ENCODE measurements around the gene RTN4RL1. TPM values are rescaled to one million over a fixed set of nuclear protein-coding genes. Genes with fewer than 3 reads are reported as not detected.

Gene RTN4RL1
- total RNA-seq, 2 experiments from 2014 or later: 0.14 to 0.30 TPM

DNA sequence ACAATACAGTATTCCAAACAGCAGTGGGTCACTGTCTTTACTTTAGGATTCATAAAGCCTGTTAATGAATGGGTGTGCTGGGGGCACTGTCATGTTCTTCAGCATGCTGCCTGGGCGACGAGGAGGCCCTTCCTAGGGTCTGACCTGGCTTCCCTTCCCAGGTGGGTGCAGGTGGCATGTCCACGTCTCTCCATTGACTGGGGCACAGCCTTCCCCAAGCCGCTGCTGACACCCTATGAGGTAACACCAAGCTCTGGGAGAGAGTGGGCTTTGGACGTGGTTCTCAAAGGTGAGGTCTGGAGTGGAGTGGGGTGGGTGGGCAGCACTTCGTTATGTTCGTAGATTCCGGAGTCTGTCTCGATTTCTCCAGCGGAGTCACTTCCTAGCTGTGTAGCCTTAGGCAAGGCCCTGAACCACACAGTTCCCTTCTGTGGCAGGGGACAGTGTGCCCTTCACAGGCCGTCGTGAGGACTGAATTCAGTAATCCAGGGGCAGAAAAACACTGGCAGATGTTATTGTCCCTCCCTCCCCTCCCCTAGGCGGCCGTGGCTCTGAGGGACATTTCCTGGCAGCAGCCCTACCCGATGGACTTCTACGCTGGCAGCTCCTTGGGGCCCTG is 15.9 kb upstream of the RTN4RL1 start:
- CTCF ChIA-PET: interaction anchor here (2.1 kb wide), 1 partner anchor 16 kb away, joined by 5 read pairs; no protein-coding TSS in a partner anchor
- Mint-ChIP-seq H3K27ac (no peak overlapping the region), H3K9me3 (no peaks in the 10 kb centered on the region)

DNA sequence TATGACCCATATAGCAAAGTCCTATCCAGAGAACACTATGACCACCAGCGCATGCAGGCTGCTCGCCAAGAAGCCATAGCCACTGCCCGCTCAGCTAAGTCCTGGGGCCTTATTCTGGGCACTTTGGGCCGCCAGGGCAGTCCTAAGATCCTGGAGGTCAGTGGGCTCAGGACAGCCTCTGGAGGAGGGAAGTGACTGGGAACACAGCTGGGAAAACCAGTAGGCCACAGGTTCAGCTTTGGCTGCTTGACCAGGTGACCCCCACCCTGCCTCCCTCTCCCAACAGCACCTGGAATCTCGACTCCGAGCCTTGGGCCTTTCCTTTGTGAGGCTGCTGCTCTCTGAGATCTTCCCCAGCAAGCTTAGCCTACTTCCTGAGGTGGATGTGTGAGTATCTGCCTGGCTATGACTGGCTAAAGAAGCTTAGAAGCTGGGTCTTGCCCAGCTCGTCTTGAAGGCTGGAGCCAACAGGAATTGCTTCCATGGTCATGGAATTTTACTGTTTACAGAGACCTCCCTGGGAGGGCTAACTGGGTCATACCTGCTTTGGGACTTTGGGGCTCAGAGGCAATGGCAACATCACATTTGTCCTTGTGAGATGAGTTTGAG is 15.2 kb upstream of the RTN4RL1 start:
- CTCF ChIA-PET: no interaction called here
- Mint-ChIP-seq H3K27me3 (ENCODE audit: low read depth) (no peaks in the 10 kb centered on the region), H3K4me3 (no peak overlapping the region), H3K36me3 (ENCODE audit: low read depth) (peaks cover 23% of the 10 kb centered on the region), H3K27ac (no peak overlapping the region), H3K9me3 (no peaks in the 10 kb centered on the region), H3K4me1 (ENCODE audit: low read depth) (peaks cover 27% of the 10 kb centered on the region)
- intact Hi-C loops (cut with micrococcal nuclease): loop anchor here (5.0 kb wide), 1 partner anchor 373 kb away; no protein-coding TSS in a partner anchor
- no peak for DNase-seq

More for the DNA sequence above, 15.9 kb upstream of the RTN4RL1 start:
- Mint-ChIP-seq H3K4me1 (ENCODE audit: low read depth) (peaks cover 27% of the 10 kb centered on the region), H3K27me3 (ENCODE audit: low read depth) (no peaks in the 10 kb centered on the region), H3K36me3 (ENCODE audit: low read depth) (peaks cover 23% of the 10 kb centered on the region), H3K4me3 (peak overlapping the region; percentile 29)
- intact Hi-C loops (cut with micrococcal nuclease): loop anchor here (1.0 to 5.0 kb wide), 3 partner anchors 11 to 374 kb away; partner anchors contain the start of gene DPH1
- no peak for DNase-seq

DNA sequence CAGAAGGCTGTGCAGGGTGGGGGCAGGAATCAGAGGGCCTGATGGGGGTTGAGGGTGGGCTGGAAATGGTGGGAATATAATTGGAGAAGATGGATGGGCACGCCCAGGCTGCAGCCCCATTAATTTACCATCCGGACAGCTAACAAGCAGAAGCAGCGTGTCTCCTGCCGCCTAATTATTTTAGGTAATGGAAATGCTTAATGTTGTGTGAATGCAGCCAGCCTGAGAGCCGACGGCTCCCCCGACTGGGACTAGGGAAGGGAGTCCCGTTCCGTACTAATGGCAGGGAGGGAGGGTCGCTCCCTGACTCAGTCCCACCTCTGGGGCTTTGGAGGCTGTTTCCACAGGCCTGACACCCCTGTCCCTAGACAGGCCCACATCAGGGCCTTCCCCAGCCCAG is 12.0 kb upstream of the RTN4RL1 start:
- Mint-ChIP-seq H3K9me3 (no peaks in the 10 kb centered on the region), H3K27ac (no peak overlapping the region), H3K4me3 (no peak overlapping the region), H3K27me3 (ENCODE audit: low read depth) (no peaks in the 10 kb centered on the region), H3K36me3 (ENCODE audit: low read depth) (peaks cover 8% of the 10 kb centered on the region), H3K4me1 (ENCODE audit: low read depth) (peaks cover 16% of the 10 kb centered on the region)
- no peak for DNase-seq
- CTCF ChIA-PET: no interaction called here
- intact Hi-C loops (cut with micrococcal nuclease): no loop called here

DNA sequence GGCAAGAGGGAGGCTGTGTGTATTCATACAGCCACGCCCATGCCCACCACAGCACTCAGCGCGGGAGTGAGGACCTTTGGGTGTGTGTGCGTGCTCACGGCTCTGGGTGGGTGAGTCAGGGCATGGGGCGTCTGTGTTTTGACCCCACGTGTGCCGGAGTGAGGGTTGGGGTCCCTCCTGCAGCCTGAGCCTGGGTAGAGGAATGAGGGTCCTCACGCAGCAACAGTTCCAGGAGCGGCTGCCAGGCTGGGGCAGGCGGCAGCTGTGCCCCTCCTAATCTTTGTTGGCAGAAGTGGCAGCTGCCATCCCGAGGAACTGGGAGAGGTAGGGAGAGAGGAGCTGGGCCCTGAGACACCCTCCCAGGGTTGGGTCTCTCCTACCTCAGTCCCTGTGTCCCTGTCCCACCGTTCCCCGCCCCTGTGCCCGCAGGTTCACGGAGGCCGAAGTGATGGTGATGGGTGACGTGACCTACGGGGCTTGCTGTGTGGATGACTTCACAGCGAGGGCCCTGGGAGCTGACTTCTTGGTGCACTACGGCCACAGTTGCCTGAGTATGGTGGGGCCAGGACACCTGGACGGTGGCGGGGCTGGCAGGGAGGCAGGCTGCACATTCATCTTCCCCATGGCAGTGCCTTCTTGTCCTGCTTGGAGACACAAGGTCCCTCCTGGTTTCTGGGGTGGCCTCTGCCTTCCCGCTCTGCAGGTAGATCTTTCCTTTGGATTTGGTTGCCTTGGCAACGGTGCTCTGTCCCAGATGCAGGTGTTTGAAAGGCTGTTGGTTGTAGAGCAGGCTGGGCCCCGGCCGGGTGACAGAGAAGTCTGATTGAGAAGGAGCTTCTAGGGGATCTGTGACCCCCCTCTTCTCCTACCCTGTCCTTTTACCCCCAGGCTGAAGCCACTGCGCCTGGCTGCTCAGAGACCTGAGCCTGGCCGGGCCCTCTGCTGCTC is 10.7 kb upstream of the RTN4RL1 start:
- H3K36me3 Mint-ChIP-seq (ENCODE audit: low read depth): peaks cover 6% of the 10 kb centered on the region
- peaks cover 18% of the 10 kb centered on the region for H3K4me1 Mint-ChIP-seq (ENCODE audit: low read depth)
- CTCF ChIA-PET: no interaction called here
- H3K9me3 Mint-ChIP-seq: no peaks in the 10 kb centered on the region
- no peak for DNase-seq
- H3K27ac Mint-ChIP-seq: no peak overlapping the region
- no peak overlapping the region for H3K4me3 Mint-ChIP-seq
- intact Hi-C loops (cut with micrococcal nuclease): no loop called here
- H3K27me3 Mint-ChIP-seq (ENCODE audit: low read depth): no peaks in the 10 kb centered on the region

DNA sequence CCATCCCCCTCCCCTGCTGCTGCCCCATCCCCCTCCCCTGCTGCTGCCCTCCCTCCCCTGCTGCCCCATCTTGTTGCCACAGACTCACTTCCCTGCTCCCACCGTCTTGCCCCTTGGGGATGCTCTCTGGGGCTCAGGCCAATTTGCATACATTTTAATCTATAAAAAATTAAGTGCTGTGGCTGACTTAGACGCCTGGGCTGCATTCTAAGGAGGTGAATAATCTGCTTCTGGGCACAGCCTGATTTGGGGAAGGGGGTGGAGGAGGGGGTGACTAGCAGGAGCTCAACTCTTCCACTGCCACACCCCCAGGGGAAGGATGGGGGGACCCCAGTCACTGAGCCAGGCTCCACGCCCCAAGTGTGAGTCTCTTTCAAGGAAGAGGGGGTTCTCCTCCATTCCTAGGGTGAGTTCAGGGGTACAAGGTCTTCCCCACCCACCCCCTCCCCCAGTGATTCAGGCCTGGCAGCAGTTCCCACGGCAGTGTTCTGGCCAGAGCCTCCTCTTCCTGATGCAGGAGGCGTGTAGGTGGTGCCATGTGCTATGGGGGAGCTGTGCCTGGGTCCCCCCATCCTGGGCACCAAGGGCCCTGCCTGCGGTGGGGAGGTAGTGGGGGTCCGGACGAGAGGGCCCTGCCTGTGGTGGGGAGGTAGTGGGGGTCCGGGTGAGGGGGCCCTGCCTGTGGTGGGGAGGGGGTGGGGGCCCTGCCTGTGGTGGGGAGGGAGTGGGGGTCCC is 9.8 kb upstream of the RTN4RL1 start:
- H3K4me3 Mint-ChIP-seq: no peak overlapping the region
- DNase-seq: no peak
- intact Hi-C loops (cut with micrococcal nuclease): no loop called here
- H3K4me1 Mint-ChIP-seq (ENCODE audit: low read depth): peaks cover 21% of the 10 kb centered on the region
- peaks cover 2% of the 10 kb centered on the region for H3K36me3 Mint-ChIP-seq (ENCODE audit: low read depth)
- H3K9me3 Mint-ChIP-seq: no peaks in the 10 kb centered on the region
- H3K27me3 Mint-ChIP-seq (ENCODE audit: low read depth): no peaks in the 10 kb centered on the region
- CTCF ChIA-PET: no interaction called here
- no peak overlapping the region for H3K27ac Mint-ChIP-seq

DNA sequence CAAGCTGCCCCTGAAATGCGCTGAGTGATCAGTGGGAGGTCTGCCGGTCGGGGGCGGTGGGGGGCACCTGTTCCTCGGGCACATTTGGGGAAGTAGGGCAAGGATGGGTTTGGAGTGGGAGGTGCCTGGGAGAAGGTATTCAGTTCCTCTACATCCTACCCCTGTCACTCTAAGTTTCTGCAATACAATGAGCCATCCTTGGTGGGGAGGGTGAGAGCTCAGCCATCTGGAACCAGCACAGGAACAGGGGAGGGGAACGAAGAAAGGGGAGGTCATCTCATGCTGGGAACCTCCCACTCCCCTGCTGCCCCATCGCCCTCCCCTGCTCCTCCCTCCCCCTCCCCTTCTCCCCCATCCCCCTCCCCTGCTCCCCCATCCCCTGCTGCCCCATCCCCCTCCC is 9.0 kb upstream of the RTN4RL1 start:
- H3K4me1 Mint-ChIP-seq (ENCODE audit: low read depth): peaks cover 23% of the 10 kb centered on the region
- H3K27ac Mint-ChIP-seq: no peak overlapping the region
- no peaks in the 10 kb centered on the region for H3K9me3 Mint-ChIP-seq
- H3K27me3 Mint-ChIP-seq (ENCODE audit: low read depth): no peaks in the 10 kb centered on the region
- CTCF ChIA-PET: no interaction called here
- intact Hi-C loops (cut with micrococcal nuclease): no loop called here
- DNase-seq: no peak
- H3K36me3 Mint-ChIP-seq (ENCODE audit: low read depth): peaks cover 2% of the 10 kb centered on the region
- H3K4me3 Mint-ChIP-seq: no peak overlapping the region

DNA sequence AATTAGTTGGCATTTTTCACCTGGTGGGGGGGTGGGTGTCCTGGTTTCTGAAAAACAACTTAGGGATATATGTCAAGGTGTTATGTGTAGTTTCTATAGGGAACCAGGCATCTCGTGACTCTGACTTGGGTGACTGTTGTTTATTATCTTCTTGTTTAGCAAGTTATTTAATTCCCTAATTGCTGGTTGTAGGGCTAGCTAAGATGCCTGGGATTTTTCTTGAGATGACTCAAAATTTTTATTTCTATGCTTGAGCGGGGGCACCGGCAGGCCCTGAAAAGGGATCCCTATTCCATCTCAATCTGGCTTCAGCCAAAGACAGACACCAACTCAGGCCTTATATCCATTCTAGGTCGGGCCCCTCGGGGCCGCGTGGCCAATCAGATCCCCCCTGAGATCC is 8.0 kb upstream of the RTN4RL1 start:
- CTCF ChIA-PET: no interaction called here
- no peak overlapping the region for H3K27ac Mint-ChIP-seq
- H3K36me3 Mint-ChIP-seq (ENCODE audit: low read depth): peaks cover 2% of the 10 kb centered on the region
- DNase-seq: no peak
- intact Hi-C loops (cut with micrococcal nuclease): no loop called here
- H3K27me3 Mint-ChIP-seq (ENCODE audit: low read depth): peaks cover 3% of the 10 kb centered on the region
- H3K4me3 Mint-ChIP-seq: no peak overlapping the region
- peaks cover 23% of the 10 kb centered on the region for H3K4me1 Mint-ChIP-seq (ENCODE audit: low read depth)
- H3K9me3 Mint-ChIP-seq: no peaks in the 10 kb centered on the region

DNA sequence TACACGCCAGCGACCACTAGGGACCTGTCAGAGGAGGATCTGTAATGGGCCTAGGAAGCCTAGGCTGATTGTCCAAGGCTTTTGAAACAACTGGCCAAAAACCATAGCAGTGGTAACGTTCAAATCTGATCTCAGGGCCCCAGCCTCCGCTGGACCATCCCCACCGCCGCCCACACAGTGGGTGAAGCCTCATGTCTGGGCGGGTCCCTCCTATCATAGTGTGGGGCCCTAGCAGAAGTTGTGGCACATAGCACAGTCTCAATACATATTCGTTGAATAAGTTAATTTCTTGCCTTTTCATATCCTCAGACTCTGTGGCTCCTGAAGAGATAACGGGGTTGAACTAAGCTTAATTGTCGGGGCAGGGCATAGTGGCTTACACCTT is 5.6 kb upstream of the RTN4RL1 start:
- Mint-ChIP-seq H3K27ac (peak overlapping the region; percentile 61), H3K27me3 (ENCODE audit: low read depth) (peaks cover 19% of the 10 kb centered on the region), H3K4me1 (ENCODE audit: low read depth) (peaks cover 28% of the 10 kb centered on the region), H3K9me3 (no peaks in the 10 kb centered on the region), H3K4me3 (peak overlapping the region; percentile 94), H3K36me3 (ENCODE audit: low read depth) (no peaks in the 10 kb centered on the region)
- DNase-seq: no peak
- intact Hi-C loops (cut with micrococcal nuclease): loop anchor here (1.0 to 2.0 kb wide), 4 partner anchors 11 to 314 kb away; no protein-coding TSS in a partner anchor
- CTCF ChIA-PET: interaction anchor here (0.7 to 1.2 kb wide), 3 partner anchors 27 to 319 kb away, joined by 3 to 4 read pairs (median 3); no protein-coding TSS in a partner anchor

DNA sequence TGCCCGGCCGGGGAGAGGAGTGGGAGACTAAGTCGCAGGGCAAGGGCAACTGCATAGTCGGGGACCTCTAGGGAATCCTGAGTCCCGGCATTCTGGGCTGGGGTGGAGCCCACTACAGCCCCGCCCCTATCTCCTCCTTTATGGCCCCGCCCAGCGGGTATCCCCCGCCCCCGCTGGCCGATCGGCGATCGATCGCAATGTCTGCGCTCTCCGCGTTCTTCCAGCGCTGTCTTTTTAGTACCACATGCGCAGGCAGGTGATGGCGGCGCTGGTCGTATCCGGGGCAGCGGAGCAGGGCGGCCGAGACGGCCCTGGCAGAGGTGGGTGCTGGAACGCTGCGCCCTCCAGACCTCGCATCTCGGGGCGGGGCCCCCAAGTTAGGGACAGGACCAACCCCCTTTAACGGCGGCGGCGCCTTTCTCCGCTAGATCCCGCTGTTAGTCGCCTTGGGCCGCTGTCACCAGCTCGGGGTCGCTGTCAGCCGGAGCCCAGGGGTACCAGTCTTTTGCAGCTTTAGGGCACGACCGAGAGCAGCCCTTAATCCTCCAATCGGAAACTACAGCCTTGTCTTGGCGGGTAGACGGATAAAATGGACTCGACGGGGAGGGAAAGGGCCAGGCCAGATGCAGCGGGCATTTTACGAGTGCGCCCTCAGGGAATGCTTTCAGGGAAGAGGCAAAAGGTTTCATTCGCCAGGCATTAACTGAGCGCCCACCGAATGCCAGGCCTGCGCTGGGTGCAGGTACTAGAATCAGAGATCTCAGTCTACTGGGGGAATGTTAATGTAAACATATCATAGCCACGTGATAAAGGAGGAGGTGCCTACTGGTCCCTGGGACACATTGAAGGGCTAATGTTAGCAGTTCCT is 5.0 kb upstream of the RTN4RL1 start, which contains the start of gene DPH1:
Gene DPH1 (plus strand): TSS at position 243 of the 868 bp plus-strand sequence. CDS start 17 bp downstream, at position 260.
- peak within 1 kb of the TSS; percentile 94 for H3K4me3 Mint-ChIP-seq

DNA sequence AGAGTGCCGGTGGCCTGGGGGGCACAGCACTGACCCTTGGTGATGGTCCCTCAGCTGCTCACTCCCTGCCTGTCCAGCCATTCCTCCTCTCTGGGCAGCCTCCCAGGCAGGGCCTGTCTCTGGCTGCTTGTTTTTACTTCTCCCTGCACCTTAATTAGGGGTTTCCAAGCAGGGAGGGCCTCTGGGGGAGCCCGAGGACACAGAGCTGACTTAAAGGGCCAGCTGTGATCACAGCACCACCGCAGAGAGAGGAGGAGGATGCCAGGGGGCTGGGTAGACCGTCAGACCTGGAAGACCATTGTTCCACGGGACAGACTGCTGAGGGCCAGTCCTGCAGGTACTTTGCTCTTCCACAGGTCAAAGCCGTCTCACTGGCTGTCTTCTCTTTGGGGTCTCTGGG is 3.6 kb upstream of the RTN4RL1 start:
- no peak for DNase-seq
- H3K4me1 Mint-ChIP-seq (ENCODE audit: low read depth): peaks cover 29% of the 10 kb centered on the region
- no peaks in the 10 kb centered on the region for H3K9me3 Mint-ChIP-seq
- CTCF ChIA-PET: interaction anchor here (1.7 kb wide), 1 partner anchor 120 kb away, joined by 8 read pairs; no protein-coding TSS in a partner anchor
- no peaks in the 10 kb centered on the region for H3K36me3 Mint-ChIP-seq (ENCODE audit: low read depth)
- no peak overlapping the region for H3K27ac Mint-ChIP-seq
- intact Hi-C loops (cut with micrococcal nuclease): no loop called here
- peaks cover 26% of the 10 kb centered on the region for H3K27me3 Mint-ChIP-seq (ENCODE audit: low read depth)
- no peak overlapping the region for H3K4me3 Mint-ChIP-seq

More for the DNA sequence above, 5.0 kb upstream of the RTN4RL1 start, which contains the start of gene DPH1:
- Mint-ChIP-seq H3K9me3 (no peaks in the 10 kb centered on the region), H3K36me3 (ENCODE audit: low read depth) (no peaks in the 10 kb centered on the region), H3K4me1 (ENCODE audit: low read depth) (peaks cover 29% of the 10 kb centered on the region), H3K27ac (peak within 1 kb of the TSS; percentile 61), H3K27me3 (ENCODE audit: low read depth) (peaks cover 24% of the 10 kb centered on the region)
- CTCF ChIA-PET: interaction anchor here (0.6 to 1.2 kb wide), 6 partner anchors 23 to 1510 kb away, joined by 3 to 5 read pairs (median 3); partner anchors contain the start of gene HIC1
- intact Hi-C loops (cut with micrococcal nuclease): loop anchor here (1.0 to 2.0 kb wide), 4 partner anchors 11 to 314 kb away; no protein-coding TSS in a partner anchor
- DNase-seq: peak; percentile 91

DNA sequence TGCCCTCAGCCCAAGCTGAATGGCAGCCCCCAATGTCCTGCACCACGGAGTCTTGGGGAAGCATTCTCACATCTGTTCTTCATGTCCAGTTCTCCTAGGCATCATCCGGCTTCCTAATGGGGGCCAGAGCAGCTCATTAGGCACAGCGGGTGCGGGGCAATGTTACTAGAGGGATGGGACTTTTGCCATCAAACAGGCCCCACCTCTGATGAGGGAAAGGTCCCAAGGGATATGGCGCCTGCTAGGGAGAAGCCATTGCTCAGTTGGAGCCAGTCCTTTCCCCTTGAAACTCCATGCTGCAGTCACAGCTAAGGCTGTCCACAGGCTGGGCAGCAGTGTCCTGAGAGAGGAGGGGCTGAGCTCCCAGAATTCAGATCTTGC is 3.1 kb upstream of the RTN4RL1 start:
- CTCF ChIA-PET: interaction anchor here (1.7 kb wide), 1 partner anchor 119 kb away, joined by 8 read pairs; no protein-coding TSS in a partner anchor
- Mint-ChIP-seq H3K36me3 (ENCODE audit: low read depth) (no peaks in the 10 kb centered on the region), H3K27me3 (ENCODE audit: low read depth) (peaks cover 29% of the 10 kb centered on the region), H3K9me3 (no peaks in the 10 kb centered on the region), H3K4me1 (ENCODE audit: low read depth) (peaks cover 31% of the 10 kb centered on the region), H3K4me3 (no peak overlapping the region), H3K27ac (no peak overlapping the region)
- DNase-seq: no peak
- intact Hi-C loops (cut with micrococcal nuclease): no loop called here
